Panc1 (cell line): Measurements from ENCODE around the gene EEF1AKMT1.

Experiments used
- CTCF ChIP-seq: fragments of 450-650 bp; IDR thresholded peaks from 2 replicates; pipeline ENCODE4 v1.5.1; 2017; ENCODE audit warnings: mild to moderate bottlenecking
- SIN3A ChIP-seq: IDR thresholded peaks from 2 replicates; pipeline ENCODE4 v1.6.1; 2012; ENCODE audit warnings: low read depth, mild to moderate bottlenecking, low read length, moderate library complexity, borderline replicate concordance; ENCODE audit not compliant: insufficient read depth

- no peak for TF ChIP-seq CTCF
- TF ChIP-seq SIN3A: no peak
Observed at GRCh38 chr13:20701461-20701860, 72.3 kb downstream of the EEF1AKMT1 start.
